Measurements from ENCODE around the gene VASP.
"Not testable (repeated sequence)": the region's sequence is repeated elsewhere in the genome, so short reads cannot be mapped to it uniquely, and the experiment has no call there.

Gene VASP

GRCh38 chr19:45499196-45500180, 7.8 kb upstream of the VASP start:
- DNase-seq: peak; percentile 51

- no peak for DNase-seq
These were observed 6.2 kb upstream of the VASP start for GRCh38 chr19:45500918-45501729.

GRCh38 chr19:45501730-45502014, 5.6 kb upstream of the VASP start:
- DNase-seq: no peak

- DNase-seq: no peak
These were observed 5.2 kb upstream of the VASP start for GRCh38 chr19:45502111-45502510.

GRCh38 chr19:45503909-45504308, 3.4 kb upstream of the VASP start:
- no peak for DNase-seq

- DNase-seq: no peak
These were observed 1.9 kb upstream of the VASP start for GRCh38 chr19:45505151-45505995.

- DNase-seq: no peak
These were observed 1.4 kb upstream of the VASP start for GRCh38 chr19:45505996-45506245.

- peak; percentile 97 for DNase-seq
These were observed 862 bp upstream of the VASP start for GRCh38 chr19:45506246-45506988.

GRCh38 chr19:45507872-45508416, 665 bp downstream of the VASP start:
- DNase-seq: no peak

- peak; percentile 65 for DNase-seq
These were observed 1.2 kb downstream of the VASP start for GRCh38 chr19:45508417-45508860.

GRCh38 chr19:45508861-45509691, 1.8 kb downstream of the VASP start:
- DNase-seq: peak; percentile 83

- no peak for DNase-seq
These were observed 2.4 kb downstream of the VASP start for GRCh38 chr19:45509692-45510015.

- not testable (repeated sequence) for DNase-seq
These were observed 3.1 kb downstream of the VASP start for GRCh38 chr19:45510352-45510751.

- DNase-seq: no peak
These were observed 3.8 kb downstream of the VASP start for GRCh38 chr19:45511074-45511473.

- no peak for DNase-seq
These were observed 5.7 kb downstream of the VASP start for GRCh38 chr19:45512881-45513483.

- no peak for DNase-seq
These were observed 7.2 kb downstream of the VASP start for GRCh38 chr19:45514376-45515051.

GRCh38 chr19:45515081-45515624, 7.9 kb downstream of the VASP start:
- DNase-seq: peak; percentile 96

GRCh38 chr19:45515807-45516401, 8.6 kb downstream of the VASP start:
- DNase-seq: peak; percentile 50

GRCh38 chr19:45517238-45517637, 10.0 kb downstream of the VASP start:
- no peak for DNase-seq

Measured in OCI-M1 (cell line).